HL-60/S4 treated with retinoic acid at 250 ng/mL for 4 days and 3 days (cell line): ENCODE results near the gene MIA.
"Not testable (repeated sequence)": the region's sequence is repeated elsewhere in the genome, so short reads cannot be mapped to it uniquely, and the experiment has no call there.

ENCODE experiments used
- in situ Hi-C: fragments of 300-500 bp; cut with MboI; formaldehyde crosslinking; loops from 2 replicates; pipeline ENCODE4 v1.7.0; 2022; ENCODE audit warnings: low sequenced_read_pairs

The MIA gene

DNA sequence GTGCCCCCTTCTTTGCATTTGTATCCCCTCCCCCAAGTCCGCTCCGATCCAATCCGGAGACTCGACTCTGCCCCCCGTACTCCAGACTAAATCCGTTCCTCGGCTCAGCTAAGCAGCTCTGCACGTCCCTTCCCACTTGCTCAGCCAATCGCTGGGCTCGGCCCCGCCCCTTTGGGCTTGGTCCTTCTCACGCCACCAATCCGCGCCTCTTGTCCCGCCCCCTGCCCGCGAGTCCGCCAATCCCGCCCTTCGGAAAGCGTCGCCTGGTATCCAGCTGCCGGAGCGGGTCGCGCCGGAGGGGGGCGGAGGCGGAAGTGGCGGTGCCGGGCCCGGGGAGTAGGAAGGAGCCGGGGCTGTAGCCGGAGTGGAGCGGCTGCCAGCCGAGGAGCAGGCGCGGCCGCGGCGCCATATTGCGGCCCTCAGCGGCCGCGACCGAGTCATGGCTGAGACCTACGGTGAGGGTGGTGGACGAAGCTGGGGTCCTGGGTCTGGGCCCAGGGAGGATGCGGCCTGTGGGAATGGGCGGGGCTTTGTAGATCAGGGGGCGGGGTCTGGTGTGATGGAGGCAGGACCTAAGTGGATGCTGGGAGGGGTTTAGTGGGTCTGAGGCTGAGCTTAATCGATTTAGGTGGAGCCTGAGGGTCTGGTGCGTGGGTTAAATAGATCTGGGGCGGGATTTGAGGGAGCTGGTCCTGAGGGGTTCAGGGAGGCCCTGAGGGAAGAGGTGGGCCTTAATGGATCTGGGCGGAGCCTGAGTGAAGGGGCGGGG, 2.8 kb downstream of the MIA start, which contains the start of gene RAB4B:
TSS of gene RAB4B (plus strand) at position 311 of the 769 bp plus-strand sequence. CDS start at position 440, 129 bp downstream.
- in situ Hi-C loops: no loop called here

DNA sequence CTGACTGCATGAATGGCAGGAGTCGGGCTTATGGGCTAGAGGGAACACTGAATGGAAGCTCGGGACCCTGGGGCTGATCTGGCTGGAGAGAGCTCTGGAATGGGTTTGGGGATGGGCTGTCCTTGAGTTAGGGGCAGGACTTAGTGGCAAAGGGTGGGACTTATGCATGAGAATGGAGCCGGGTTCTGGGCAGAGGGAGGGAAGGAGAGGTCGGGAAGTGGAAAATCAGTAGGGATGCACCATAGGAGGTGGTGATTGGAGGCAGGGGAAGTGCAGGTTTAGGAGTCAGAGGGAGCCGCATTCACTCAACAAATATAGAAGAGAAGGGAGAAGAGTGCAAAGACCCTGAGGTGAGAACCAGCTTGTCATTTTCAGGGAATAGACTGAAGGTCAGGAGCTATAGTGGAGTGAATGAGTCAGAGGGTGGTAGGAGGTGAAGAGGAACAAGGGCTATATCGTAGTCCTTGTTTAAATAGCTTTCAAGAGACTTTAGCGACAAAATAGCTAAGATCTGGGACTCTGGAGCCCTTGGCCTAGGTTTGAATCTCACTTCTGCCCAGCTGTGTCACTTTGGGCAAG, 3.5 kb downstream of the MIA start:
- in situ Hi-C loops: no loop called here

DNA sequence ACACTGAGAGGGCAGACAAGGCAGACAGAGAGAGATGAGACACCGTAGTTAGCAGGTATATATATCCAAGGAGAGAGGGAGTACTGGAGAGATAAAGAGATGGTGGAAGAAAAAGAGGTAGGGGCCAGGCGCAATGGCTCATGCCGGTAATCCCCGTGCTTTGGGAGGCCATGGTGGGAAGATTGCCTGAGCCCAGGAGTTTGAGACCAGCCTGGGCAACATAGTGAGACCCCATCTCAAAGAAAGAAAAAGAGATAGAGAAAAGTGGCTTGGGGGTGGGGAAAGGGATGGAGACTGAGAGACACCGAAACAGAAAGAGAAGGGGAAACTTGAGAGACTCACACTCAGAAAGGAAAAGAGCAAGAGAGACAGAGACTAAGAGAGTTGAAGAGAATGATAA, 5.3 kb downstream of the MIA start:
- in situ Hi-C loops: no loop called here

DNA sequence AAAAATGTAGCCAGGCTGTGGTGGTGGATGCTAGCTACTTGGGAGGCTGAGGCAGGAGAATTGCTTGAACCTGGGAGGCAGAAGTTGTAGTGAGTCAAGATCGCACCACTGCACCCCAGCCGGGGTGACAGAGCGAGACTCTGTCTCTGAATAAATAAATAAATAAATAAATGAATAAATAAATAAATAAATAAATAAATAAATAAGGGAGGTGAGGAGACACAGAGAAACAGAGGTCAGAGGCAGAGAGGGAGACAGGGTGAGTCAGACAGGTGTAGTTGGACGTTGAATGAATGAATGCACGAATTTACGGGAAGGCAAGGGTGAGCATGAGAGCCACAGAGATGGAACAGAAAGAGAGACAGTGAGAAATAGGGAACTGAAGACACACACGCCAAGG, 5.8 kb downstream of the MIA start:
- in situ Hi-C loops: no loop called here

DNA sequence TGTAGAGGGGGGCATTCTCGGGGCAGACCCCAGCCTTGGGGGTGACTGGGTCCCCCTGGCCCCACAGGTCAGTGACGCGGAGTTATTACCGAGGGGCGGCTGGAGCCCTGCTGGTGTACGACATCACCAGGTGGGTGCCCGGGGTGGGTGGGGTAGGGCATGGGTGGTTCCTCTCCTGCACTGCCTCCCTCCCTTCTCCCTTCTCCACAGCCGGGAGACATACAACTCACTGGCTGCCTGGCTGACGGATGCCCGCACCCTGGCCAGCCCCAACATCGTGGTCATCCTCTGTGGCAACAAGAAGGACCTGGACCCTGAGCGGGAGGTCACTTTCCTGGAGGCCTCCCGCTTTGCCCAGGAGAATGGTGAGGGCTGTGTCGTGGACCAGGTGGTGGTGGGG, 8.4 kb downstream of the MIA start:
- in situ Hi-C loops: no loop called here

DNA sequence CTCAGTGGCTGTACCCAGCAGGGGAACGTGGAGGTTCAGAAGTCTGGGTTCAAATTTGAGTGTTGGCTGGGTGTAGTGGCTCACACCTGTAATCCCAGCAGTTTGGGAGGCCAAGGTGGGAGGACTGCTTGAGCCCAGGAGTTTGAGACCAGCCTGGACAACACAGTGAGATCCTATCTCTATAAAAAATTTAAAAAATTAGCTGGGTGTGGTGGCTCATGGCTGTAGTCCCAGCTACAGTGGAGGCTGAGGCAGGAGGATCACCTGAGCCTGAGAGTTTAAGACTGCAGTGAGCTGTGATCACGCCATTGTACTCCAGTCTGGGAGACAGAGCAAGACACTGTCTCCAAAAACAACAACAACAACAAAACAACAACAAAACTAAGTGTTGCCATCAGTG, 8.8 kb downstream of the MIA start:
- in situ Hi-C loops: not testable (repeated sequence)

DNA sequence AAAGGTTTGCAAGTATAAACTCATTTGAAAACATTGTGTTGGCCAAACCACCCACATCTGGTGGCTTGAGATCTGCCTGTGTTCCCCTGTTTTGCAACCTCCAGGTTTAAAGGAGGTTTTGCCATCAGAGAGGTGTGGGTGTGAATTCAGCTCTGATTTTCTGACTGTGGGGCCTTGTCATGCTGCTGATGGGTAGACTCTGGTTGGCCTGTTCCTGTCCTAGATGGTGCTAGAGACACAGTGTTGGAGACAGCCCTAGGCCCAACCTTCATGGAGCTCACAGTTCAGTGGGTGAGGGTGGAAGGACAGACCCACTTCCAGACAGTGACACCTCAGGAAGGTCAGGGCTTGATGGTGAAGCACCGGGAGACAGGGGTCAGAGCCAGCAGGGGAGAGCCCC, 10.2 kb downstream of the MIA start:
- in situ Hi-C loops: no loop called here

DNA sequence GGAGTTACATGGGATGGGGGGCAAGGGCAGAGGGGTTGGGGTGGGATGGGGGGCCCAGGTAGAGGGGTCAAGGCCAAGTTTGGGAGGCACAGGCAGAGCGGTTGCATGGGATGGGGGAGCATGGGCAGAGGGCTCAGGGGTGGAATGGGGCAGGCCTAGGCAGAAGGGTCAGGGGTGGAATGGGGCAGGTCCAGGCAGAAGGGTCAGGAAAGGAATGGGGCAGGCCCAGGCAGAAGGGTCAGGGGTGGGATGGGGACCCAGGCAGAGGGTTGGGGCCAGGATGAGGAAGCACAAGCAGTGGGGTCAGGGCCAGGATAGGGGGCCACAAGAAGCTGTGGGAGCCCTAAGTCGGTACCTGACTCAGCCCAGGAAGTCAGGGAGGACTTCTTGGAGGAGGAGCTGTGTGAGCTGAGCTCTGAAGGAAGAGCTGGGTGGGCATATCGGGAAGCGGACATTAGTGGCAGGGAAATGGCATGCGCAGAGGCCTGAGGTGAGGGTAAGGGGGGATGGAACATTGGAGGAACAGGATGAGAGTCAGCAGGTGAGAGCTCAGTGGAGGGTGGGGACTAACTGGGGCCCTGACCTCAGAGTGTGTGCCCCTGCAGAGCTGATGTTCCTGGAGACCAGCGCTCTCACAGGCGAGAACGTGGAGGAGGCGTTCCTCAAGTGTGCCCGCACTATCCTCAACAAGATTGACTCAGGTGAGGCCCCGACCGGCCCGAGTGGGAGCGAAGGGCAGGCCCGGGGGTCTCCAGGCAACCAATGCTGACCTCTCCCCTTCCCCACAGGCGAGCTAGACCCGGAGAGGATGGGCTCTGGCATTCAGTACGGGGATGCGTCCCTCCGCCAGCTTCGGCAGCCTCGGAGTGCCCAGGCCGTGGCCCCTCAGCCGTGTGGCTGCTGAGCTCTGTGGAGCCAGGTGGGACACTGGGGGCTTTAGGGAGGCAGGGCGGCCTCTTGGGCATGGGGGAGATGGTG, 11.0 kb downstream of the MIA start:
- in situ Hi-C loops: no loop called here

DNA sequence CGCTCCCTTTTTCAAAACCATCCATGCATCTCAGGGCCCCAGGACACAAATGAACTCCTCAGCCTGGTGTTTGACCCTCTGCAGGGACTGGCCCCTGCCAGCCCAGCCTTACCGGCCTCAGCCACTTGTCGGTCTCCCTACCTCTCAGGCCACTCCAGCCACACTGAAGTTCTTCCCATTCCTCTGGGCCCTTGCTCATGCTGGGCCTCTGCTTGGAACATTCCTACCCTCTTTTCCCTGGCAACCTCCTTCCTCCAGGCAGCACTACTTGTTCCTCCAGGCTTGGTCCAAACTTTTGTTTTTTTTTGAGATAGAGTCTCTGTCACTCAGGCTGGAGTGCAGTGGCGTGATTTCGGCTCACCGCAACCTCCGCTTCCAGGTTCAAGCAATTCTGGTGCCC, 16.0 kb downstream of the MIA start:
- in situ Hi-C loops: no loop called here

DNA sequence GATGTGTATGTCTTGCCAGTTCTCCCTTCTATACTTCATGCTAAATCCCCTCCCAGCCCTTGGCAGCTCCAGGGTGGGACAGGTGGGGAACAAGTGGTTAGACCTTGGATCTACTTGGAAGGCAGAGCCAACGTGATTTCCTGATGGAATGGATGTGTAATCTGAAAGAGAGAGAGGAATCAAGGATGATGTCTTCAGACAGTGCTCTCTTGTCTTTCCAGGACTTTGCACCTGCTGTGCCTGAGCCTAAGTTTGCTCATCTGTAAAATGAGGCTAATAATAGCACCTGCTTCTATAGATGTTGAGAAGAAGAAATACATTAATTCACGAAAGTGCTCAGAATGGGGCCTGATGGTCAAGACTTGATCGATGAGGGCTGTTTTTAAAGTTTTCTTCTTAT, 16.7 kb downstream of the MIA start:
- in situ Hi-C loops: no loop called here

DNA sequence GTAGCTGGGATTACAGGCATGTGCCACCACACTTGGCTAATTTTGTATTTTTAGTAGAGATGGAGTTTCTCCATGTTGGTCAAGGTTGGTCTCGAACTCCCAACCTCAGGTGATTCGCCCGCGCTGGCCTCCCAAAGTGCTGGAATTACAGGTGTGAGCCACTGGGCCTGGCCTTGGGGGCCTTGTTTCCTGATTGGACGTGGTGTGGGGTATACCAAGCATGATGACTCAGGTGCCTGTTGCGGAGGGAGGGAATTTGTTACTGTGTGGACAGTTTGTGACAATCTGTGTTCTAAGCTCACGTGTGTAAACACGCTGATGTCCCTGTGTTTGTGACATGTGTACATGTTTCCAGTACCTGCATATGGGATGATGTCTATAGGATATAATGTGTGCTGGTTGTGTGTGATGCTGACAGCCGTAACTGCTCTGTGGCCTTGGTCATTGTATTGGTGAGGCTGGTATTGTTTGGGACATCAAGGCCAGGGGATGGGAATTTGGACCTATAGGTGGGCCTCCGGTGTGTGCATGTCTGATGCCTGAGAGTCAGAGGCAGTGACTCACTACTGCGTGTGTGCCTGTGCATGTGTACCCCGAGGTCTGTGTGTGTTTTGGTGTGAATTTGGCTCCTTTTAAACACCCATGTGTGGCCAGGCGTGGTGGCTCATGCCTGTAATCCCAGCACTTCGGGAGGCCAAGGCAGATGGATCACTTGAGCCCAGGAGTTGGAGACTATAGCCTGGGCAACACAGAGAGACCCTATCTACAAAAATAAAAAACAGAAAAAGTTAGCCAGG, 22.0 kb downstream of the MIA start:
- in situ Hi-C loops: no loop called here

DNA sequence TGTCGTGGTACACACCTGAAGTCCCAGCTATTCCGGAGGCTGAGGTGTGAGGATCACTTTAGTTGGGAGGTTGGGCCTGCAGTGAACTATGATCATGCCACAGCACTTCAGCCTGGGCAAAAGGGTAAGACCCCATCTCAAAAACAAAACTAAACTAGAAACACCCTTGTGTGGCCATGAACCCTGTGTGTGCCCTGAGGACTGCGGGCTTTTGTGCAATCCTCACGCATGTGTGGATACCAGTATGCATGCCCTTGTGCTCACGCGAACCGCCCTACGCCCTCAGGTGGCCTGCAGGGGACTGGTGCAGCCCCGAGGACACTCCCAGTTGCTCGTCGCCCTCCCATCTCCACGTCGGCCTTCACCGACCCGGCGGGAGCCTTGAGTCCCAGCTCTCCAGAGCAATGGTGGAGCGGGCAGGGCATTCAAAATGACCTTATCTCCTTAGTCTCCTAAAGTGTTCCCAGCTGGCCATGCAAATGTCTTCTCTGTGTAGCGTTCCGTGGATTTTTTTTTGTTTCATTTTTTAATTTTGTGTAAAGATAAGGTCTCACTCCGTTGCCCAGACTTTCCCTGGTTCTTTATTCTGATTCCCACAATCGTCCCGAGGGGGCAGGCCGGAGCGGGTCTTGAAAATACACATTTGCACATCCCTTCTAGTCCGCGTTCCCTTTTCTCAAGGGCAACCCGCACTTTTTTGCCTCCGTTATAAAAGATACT, 22.8 kb downstream of the MIA start:
- in situ Hi-C loops: no loop called here

DNA sequence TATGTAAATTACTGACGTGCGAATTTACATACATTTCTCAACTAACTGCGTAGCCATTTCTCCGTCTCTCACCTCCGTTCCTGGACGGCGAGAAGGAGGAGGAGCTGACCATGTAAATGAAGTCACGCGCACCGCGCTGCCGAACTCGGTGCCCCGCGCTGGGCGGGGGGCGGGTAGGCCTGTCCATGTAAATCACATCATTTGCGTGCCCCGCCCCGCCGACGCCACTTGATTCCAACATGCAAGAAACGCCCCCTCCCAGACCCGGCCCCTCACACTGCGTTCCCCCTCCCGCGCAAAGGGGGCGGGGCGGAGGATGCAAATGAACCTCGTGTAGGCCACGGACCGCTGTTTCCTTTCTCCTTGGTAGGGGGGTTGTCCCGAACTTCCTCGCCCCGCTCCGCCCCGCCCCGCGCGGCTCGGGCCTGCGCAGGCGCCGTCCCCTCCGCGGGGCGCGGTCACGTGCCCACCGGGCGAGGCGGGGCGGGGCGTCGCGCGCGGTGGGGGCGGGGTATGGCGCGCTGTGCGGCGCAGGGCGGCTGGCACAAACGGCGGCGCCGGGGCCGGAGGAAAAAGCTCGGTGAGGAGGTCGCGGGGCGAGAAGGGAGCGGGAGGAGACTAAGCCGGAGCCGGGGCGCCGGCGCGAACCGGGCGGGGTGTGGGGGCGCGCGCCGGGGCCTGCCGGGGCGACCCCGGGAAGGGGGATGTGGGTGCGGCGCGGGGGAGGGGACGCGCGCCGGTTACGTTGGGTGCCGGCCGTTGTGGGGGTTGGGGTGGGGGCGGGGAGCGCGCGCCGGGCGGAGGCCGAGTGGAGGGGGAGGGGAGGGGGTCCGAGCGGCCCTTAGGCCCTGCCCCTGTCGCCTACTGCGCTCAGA, 23.6 kb downstream of the MIA start, which contains the start of gene EGLN2:
TSS of gene EGLN2 (plus strand) at position 509 of the 875 bp plus-strand sequence. CDS start 1,382 bp downstream, outside the sequence.
- in situ Hi-C loops: no loop called here

DNA sequence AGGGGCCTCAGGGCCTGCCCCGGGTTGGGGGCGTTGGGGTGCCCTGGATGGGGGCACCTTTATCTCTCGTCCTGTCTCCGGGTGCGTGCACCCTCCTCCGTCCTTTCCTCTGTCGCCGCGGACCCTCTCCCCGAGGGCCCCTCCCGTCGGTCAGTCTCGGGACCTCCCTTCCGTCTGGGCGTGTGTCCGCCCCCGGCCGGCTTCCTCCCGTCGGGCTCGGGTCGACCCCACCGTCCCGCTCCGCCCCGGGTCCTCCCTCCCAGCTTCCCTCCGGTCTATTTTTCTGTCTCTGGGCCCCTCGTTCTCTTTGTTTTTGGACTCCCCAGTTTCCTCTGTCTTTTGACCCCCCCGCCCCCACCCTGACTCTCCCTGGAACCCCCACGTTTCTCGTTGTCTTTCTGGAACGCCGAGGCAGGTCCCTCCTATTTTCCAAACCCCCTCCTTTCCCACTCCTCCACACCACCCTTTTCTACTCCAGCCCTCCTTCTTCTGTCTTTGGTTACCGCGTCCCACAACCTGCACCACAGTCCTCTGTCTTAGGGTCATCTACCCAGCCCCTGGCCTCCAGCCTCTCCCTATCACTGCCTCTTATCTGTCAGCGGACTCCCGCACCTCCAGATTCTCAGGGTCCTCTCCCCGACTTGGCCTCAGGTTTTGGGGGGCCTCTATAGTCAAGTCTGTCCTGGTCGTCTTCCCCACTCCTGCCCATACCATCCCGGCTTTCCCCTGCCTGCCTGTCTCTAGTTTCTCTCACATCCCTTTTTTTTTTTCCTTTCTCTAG, 24.4 kb downstream of the MIA start:
- in situ Hi-C loops: no loop called here

DNA sequence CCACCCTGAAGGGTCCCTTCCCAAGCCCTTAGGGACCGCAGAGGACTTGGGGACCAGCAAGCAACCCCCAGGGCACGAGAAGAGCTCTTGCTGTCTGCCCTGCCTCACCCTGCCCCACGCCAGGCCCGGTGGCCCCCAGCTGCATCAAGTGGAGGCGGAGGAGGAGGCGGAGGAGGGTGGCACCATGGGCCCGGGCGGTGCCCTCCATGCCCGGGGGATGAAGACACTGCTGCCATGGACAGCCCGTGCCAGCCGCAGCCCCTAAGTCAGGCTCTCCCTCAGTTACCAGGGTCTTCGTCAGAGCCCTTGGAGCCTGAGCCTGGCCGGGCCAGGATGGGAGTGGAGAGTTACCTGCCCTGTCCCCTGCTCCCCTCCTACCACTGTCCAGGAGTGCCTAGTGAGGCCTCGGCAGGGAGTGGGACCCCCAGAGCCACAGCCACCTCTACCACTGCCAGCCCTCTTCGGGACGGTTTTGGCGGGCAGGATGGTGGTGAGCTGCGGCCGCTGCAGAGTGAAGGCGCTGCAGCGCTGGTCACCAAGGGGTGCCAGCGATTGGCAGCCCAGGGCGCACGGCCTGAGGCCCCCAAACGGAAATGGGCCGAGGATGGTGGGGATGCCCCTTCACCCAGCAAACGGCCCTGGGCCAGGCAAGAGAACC, 25.1 kb downstream of the MIA start:
- in situ Hi-C loops: no loop called here

DNA sequence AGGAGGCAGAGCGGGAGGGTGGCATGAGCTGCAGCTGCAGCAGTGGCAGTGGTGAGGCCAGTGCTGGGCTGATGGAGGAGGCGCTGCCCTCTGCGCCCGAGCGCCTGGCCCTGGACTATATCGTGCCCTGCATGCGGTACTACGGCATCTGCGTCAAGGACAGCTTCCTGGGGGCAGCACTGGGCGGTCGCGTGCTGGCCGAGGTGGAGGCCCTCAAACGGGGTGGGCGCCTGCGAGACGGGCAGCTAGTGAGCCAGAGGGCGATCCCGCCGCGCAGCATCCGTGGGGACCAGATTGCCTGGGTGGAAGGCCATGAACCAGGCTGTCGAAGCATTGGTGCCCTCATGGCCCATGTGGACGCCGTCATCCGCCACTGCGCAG, 25.7 kb downstream of the MIA start:
- in situ Hi-C loops: no loop called here

DNA sequence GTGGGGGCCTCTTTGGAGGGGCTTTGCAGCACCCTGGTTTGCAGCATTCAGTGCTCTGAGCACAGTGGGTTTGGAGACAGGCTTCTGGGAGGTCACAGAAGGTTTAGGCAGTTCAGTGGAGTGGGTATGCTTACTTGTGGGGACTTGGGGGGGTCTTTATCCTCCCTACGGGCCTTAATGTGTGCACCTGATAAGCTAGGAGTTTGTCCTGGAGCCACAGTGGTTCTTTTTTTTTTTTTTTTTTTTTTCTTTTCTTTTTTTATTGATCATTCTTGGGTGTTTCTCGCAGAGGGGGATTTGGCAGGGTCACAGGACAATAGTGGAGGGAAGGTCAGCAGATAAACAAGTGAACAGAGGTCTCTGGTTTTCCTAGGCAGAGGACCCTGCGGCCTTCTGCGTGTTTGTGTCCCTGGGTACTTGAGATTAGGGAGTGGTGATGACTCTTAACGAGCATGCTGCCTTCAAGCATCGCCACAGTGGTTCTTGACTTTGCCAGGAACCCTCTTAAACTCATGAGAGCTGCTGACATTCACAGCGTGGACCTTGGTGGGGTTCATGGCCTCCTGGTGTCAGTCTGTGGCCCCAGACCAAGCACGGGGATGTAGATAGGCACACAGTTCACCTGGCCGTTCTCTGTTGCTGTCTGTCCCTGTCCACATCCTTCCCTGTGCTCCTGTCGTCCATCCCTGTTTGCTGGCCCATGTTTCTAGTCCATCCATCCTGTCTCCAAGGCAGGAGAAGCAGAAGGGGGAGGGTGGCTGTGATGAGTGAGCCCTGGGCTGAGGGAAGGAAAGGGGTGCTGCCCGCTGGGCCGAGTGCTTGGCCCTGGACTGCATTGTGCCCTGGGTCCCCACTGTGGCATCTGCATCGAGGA, 26.3 kb downstream of the MIA start:
- in situ Hi-C loops: no loop called here
